Erythroblast (primary cell): Measurements from ENCODE around the gene RAB34.

Experiments used
- GATA1 ChIP-seq: IDR thresholded peaks from 2 replicates; pipeline ENCODE4 v1.6.1; 2011; ENCODE audit warnings: low read depth, mild to moderate bottlenecking, control low read depth, low read length, moderate library complexity
- POLR2A ChIP-seq: IDR thresholded peaks from 2 replicates; pipeline ENCODE4 v1.6.1; 2011; ENCODE audit warnings: mild to moderate bottlenecking, low read length

GRCh38 chr17:28703552-28704218, 14.0 kb downstream of the RAB34 start:
- TF ChIP-seq POLR2A: no peak
- TF ChIP-seq GATA1: no peak
